Skin of body (tissue), 2 donors: ENCODE measurements around the gene ENOSF1. TPM values are rescaled to one million over a fixed set of nuclear protein-coding genes. Genes with fewer than 3 reads are reported as not detected.
"Not testable (repeated sequence)": the region's sequence is repeated elsewhere in the genome, so short reads cannot be mapped to it uniquely, and the experiment has no call there.

Experiments
- DNase-seq: peaks from one replicate; lab custom pipeline; 2025; lab: John Stamatoyannopoulos, UW
- total RNA-seq: library from RNA; depleted of rRNA; stranded (reverse); fragments of >200 nt; gene quantifications from one replicate; pipeline ENCODE4 v1.2.3, GENCODE V29; 2014

The ENOSF1 gene
- total RNA-seq, 1 donor from 2014 or later: 35.3 TPM

DNA sequence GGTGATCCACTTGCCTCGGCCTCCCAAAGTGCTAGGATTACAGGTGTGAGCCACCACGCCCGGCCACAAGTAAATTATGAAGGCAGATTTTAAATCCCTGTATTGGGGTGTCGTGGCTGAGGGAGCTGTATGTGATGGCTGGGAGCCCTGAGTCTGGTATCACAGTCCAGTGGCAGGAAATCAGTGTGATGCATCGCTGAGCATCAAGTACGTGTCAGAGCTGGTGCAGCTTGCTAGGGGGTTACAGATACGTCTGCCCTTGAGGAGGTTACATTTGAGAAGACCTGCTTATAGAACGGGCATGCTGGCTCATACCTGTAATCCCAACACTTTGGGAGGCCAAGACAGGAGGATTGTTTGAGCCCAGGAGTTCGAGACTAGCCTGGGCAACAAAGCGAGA, 4.3 kb downstream of the ENOSF1 start:
- DNase-seq: no peak

DNA sequence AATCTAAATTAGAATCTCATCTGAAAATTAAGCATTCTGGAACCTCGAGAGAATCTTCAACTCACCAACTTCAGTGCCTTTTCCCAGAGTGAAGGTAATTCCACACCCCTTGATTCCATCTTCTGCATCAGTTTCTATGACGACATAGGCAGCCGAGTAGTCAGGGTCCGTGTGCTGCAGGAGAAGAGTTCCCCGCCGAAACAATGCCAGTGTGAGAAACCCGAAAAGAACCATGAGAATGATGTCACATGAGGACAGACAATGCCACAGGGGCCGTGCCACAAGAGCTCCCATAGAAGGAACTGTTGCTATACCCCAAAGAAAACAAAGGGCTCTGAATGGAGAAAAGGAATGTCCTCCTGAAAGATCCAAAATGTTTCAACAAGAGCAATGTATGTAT, 6.0 kb downstream of the ENOSF1 start:
- DNase-seq: no peak

DNA sequence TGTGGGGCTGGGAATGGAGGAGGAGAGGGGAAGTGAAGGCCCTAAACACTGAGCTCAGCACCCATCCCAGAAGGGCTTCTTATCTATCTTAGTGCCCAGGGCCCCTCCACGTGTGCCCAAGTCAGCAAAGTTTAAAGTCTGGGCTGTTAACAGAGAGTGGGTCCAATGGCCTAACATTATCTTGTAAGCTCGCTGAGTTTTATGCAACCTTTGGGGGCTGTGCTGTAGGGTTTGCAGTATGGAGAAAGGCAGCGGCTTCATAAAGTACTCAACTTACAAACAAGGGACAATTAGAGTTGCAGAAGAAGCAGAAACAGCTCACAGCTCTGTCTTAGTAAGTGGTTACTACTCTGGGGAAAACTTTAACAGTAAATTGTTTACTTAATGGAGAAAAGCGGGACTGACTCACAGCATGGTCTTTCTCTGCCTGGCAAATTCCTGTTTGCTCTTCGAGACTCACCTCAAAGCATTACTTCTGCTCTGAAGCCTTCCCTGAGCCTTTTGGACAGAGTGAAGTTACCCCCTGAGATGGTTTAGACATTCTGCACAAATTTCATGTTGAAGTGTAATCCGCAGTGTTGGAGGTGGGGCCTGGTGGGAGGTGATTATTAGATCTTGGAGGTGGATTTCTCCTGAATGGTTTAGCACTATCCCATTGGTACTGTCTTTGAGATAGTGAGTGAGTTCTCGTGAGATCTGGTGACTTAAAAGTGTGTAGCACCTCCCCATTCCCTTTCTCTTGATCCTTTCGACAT, 9.0 kb downstream of the ENOSF1 start:
- no peak for DNase-seq

GRCh38 chr18:697800-698199, 14.6 kb downstream of the ENOSF1 start:
- no peak for DNase-seq

- no peak for DNase-seq
Observed at GRCh38 chr18:697012-697411, 15.4 kb downstream of the ENOSF1 start.

GRCh38 chr18:693466-694187, 18.8 kb downstream of the ENOSF1 start:
- no peak for DNase-seq

GRCh38 chr18:692824-693223, 19.6 kb downstream of the ENOSF1 start:
- no peak for DNase-seq

DNA sequence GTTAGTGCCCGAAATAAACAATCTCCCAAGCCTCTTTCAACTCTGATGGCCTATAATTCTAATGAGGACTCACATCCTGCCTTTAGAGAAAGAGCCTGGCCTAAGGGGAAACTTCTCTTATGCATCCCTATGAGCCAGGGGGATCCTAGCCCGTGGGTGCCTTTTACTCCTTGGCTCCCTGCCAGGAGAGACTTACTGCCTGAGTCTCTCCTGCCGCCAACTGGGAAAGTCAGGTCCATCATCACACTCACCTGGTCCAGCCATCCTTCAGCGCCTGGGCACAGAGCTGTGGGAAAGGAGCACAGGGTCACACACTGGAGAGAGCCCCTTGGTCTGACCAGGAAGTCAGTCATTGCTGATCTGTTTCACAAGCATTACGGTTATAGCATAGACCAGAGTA, 24.1 kb downstream of the ENOSF1 start:
- DNase-seq: no peak

GRCh38 chr18:686339-687111, 25.9 kb downstream of the ENOSF1 start:
- no peak for DNase-seq

GRCh38 chr18:685438-685837, 27.0 kb downstream of the ENOSF1 start:
- DNase-seq: no peak

- DNase-seq: no peak
Observed at GRCh38 chr18:683531-683930, 28.9 kb downstream of the ENOSF1 start.

- no peak for DNase-seq
Observed at GRCh38 chr18:682833-683232, 29.6 kb downstream of the ENOSF1 start.

GRCh38 chr18:682416-682815, 30.0 kb downstream of the ENOSF1 start:
- not testable (repeated sequence) for DNase-seq

DNA sequence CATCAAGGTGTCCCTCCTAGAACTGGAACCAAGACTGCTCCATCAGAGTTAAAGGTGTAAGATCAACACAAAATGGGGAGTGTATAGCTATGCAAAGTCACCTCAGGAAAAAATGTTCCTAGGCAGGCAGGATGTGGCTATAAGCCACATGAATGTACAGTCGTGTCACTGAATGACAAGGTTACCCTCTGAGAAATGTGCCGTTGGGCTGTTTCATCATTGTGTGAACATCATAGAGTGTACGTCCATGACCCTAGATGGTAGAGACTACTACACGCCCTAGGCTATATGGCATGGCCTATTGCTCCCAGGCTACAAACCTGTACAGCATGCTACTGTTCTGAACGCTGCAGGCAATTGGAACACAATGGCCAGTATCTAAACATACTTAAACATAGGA, 30.4 kb downstream of the ENOSF1 start:
- DNase-seq: no peak

GRCh38 chr18:680392-680791, 32.0 kb downstream of the ENOSF1 start:
- no peak for DNase-seq

DNA sequence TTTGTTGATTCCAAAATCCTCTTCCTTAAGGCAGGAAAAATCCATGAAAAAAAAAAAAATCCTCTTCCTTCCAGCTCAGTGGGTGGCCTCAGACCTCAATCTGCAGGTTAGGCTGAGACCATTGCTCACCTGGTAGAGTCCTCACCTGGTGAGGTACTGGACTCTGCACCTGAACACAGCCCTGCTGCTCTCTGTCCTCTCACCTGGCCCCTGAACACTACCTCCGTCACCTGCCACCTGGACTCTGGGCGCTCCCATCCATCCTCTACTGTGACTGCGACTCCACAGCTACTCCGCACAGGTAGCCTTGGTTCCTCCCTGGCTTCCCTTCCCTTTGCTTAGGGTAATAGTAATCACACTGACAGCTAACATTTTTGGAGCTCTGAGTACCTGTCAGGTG, 32.9 kb downstream of the ENOSF1 start:
- no peak for DNase-seq

GRCh38 chr18:678482-679182, 33.8 kb downstream of the ENOSF1 start:
- no peak for DNase-seq

- no peak for DNase-seq
Observed at GRCh38 chr18:677951-678381, 34.5 kb downstream of the ENOSF1 start.

- no peak for DNase-seq
Observed at GRCh38 chr18:677145-677544, 35.3 kb downstream of the ENOSF1 start.

DNA sequence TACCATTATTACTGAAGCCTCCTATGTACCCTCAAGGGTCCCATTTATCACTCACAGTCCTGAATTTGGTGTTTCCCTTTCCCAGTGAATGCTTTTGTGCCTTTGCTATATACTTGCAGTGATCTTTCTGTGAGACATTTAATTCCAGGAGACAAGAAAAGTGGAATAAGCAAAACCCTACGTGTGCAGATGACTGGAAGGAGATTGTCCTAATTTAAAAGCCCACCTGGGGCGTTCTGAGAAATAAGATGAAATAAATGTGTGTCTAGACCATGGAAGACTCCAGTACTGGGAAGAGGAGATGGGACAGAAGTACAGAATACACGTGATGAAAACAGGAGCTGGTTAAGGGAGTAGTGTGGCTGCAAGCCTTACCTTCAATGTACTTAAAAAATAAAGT, 35.7 kb downstream of the ENOSF1 start:
- DNase-seq: no peak

GRCh38 chr18:676069-676468, 36.4 kb downstream of the ENOSF1 start:
- DNase-seq: no peak

DNA sequence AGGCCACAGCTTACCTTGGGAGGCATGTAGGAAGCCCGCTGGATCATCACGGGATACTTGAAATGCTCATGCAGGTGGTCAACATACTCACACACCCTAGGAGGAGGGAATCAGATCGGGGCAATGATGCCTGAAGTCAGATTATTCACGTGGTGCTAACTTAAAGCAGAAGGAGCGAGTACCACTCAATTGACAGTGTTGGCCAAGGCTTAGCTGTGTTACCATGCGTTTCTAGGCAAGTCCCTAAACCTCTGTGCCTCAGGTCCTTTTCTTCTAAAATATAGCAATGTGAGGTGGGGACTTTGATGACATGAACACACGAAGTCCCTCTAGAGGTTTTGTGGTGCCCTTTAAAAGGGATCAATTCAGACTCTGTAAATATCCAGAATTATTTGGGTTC, 37.1 kb downstream of the ENOSF1 start:
- no peak for DNase-seq
